Trophoblast cell (in vitro differentiated cells and primary cell): ENCODE measurements around the gene AP5S1.

Source experiments
- DNase-seq, 2 donors: peaks; one replicate each; pipeline ENCODE4 v3.0.0-alpha.2; 2016
- H2AFZ ChIP-seq: 2 replicates; pipeline ENCODE4 v1.6.1; 2013; ENCODE audit warnings: low read length, moderate library complexity, mild to moderate bottlenecking; ENCODE audit not compliant: insufficient read depth, poor library complexity
- H2AK5ac ChIP-seq: 2 replicates; pipeline ENCODE4 v1.6.1; 2013; ENCODE audit warnings: mild to moderate bottlenecking, low read length
- H2BK120ac ChIP-seq: 2 replicates; pipeline ENCODE4 v1.6.1; 2013; ENCODE audit warnings: low read length, mild to moderate bottlenecking, moderate library complexity; ENCODE audit not compliant: insufficient read depth, poor library complexity
- H2BK12ac ChIP-seq: 2 replicates; pipeline ENCODE4 v1.6.1; 2013; ENCODE audit warnings: mild to moderate bottlenecking, low read length, moderate library complexity
- H2BK5ac ChIP-seq: 2 replicates; pipeline ENCODE4 v1.6.1; 2013; ENCODE audit warnings: low read length, low read depth, moderate library complexity, mild to moderate bottlenecking; ENCODE audit not compliant: poor library complexity
- H3K14ac ChIP-seq: 2 replicates; pipeline ENCODE4 v1.6.1; 2013; ENCODE audit warnings: mild to moderate bottlenecking, low read length
- H3K18ac ChIP-seq: 2 replicates; pipeline ENCODE4 v1.6.1; 2013; ENCODE audit warnings: mild to moderate bottlenecking, low read length
- H3K23ac ChIP-seq: 2 replicates; pipeline ENCODE4 v1.6.1; 2013; ENCODE audit warnings: low read length
- H3K27ac ChIP-seq: 2 replicates; pipeline ENCODE4 v1.5.1; 2013; ENCODE audit warnings: low read depth, mild to moderate bottlenecking, inconsistent platforms, low read length, moderate library complexity
- H3K27me3 ChIP-seq: 2 replicates; pipeline ENCODE4 v1.6.1; 2013; ENCODE audit warnings: inconsistent platforms, mild to moderate bottlenecking, low read length, moderate library complexity; ENCODE audit not compliant: insufficient read depth
- H3K36me3 ChIP-seq, 2 experiments: 1 replicate in 1 of 2; 2 replicates in 1 of 2; pipeline ENCODE4 v1.6.1; 2013; ENCODE audit warnings: low read length in 2 of 2, mild to moderate bottlenecking in 2 of 2, moderate library complexity in 1 of 2; ENCODE audit not compliant: insufficient read depth in 2 of 2, control insufficient read depth in 1 of 2
- H3K4ac ChIP-seq: 2 replicates; pipeline ENCODE4 v1.6.1; 2013; ENCODE audit warnings: low read depth, mild to moderate bottlenecking, low read length, moderate library complexity
- H3K4me1 ChIP-seq, 2 experiments: 1 replicate in 1 of 2; 2 replicates in 1 of 2; pipeline ENCODE4 v1.6.1; 2013; ENCODE audit warnings: low read length in 2 of 2, mild to moderate bottlenecking in 2 of 2, moderate library complexity in 1 of 2; ENCODE audit not compliant: insufficient read depth in 2 of 2, control insufficient read depth in 1 of 2
- H3K4me2 ChIP-seq: 2 replicates; pipeline ENCODE4 v1.6.1; 2013; ENCODE audit warnings: inconsistent platforms, mild to moderate bottlenecking, low read length, moderate library complexity
- H3K4me3 ChIP-seq: 2 replicates; pipeline ENCODE4 v1.5.1; 2013; ENCODE audit warnings: mild to moderate bottlenecking, low read depth, low read length, inconsistent platforms
- H3K79me1 ChIP-seq: one replicate; pipeline ENCODE4 v1.6.1; 2013; ENCODE audit warnings: low read length
- H3K79me2 ChIP-seq: 2 replicates; pipeline ENCODE4 v1.6.1; 2013; ENCODE audit warnings: low read length, mild to moderate bottlenecking; ENCODE audit not compliant: control insufficient read depth, insufficient read depth, poor library complexity
- H3K9ac ChIP-seq: 2 replicates; pipeline ENCODE4 v1.6.1; 2013; ENCODE audit warnings: mild to moderate bottlenecking, low read length
- H3K9me3 ChIP-seq: 2 replicates; pipeline ENCODE4 v1.6.1; 2013; ENCODE audit warnings: low read depth, mild to moderate bottlenecking, control low read depth, inconsistent platforms, low read length; ENCODE audit not compliant: insufficient read depth
- H4K12ac ChIP-seq: 2 replicates; pipeline ENCODE4 v1.6.1; 2013; ENCODE audit warnings: low read depth, mild to moderate bottlenecking, low read length, moderate library complexity
- H4K8ac ChIP-seq: 2 replicates; pipeline ENCODE4 v1.6.1; 2013; ENCODE audit warnings: low read depth, mild to moderate bottlenecking, low read length, moderate library complexity
- H4K91ac ChIP-seq: one replicate; pipeline ENCODE4 v1.6.1; 2013; ENCODE audit warnings: low read depth, mild to moderate bottlenecking, low read length, moderate library complexity
- WGBS: extraction: QIAGEN DNeasy Blood & Tissue Kit; methylation state at CpG from one replicate; pipeline ENCODE4 v1.1.7; 2013; ENCODE audit warnings: missing lambda C conversion rate; ENCODE audit not compliant: insufficient read length, insufficient coverage; ENCODE audit errors: extremely low coverage; 5-methylcytosine and 5-hydroxymethylcytosine counted together

The AP5S1 gene

GRCh38 chr20:3803854-3804253, 16.5 kb upstream of the AP5S1 start:
- no peak overlapping the region for H2BK12ac ChIP-seq
- no peak overlapping the region for H4K12ac ChIP-seq
- H2AFZ ChIP-seq: no peak overlapping the region
- no peak overlapping the region for H3K4me3 ChIP-seq
- no peak overlapping the region for H3K4ac ChIP-seq
- H3K14ac ChIP-seq: no peak overlapping the region
- no peak overlapping the region for H2AK5ac ChIP-seq
- H4K91ac ChIP-seq: no peak overlapping the region
- H4K8ac ChIP-seq: no peak overlapping the region
- H3K23ac ChIP-seq: no peak overlapping the region
- no peaks in the 10 kb centered on the region for H3K27me3 ChIP-seq
- WGBS: no CpG with 5 or more reads among the region's 6 CpGs
- H3K4me2 ChIP-seq: no peak overlapping the region
- no peak overlapping the region for H3K9ac ChIP-seq
- no peak overlapping the region for H3K27ac ChIP-seq
- peaks cover 2% of the 10 kb centered on the region for H3K79me2 ChIP-seq
- H2BK5ac ChIP-seq: no peak overlapping the region
- H3K18ac ChIP-seq: no peak overlapping the region
- DNase-seq: no peak
- no peaks in the 10 kb centered on the region for H3K9me3 ChIP-seq
- peaks cover 40 to 46% of the 10 kb centered on the region in 2 experiments for H3K36me3 ChIP-seq
- no peak overlapping the region for H2BK120ac ChIP-seq
- peaks cover 10% of the 10 kb centered on the region for H3K79me1 ChIP-seq
- peaks cover 21 to 22% of the 10 kb centered on the region in 2 experiments for H3K4me1 ChIP-seq

- H3K14ac ChIP-seq: no peak overlapping the region
- H3K4ac ChIP-seq: no peak overlapping the region
- H3K4me3 ChIP-seq: no peak overlapping the region
- H3K4me2 ChIP-seq: no peak overlapping the region
- H2AK5ac ChIP-seq: no peak overlapping the region
- H4K12ac ChIP-seq: no peak overlapping the region
- H4K91ac ChIP-seq: no peak overlapping the region
- H3K27me3 ChIP-seq: no peaks in the 10 kb centered on the region
- no peak overlapping the region for H3K27ac ChIP-seq
- no peak overlapping the region for H3K23ac ChIP-seq
- H2AFZ ChIP-seq: no peak overlapping the region
- H3K9ac ChIP-seq: no peak overlapping the region
- no peak overlapping the region for H2BK12ac ChIP-seq
- H3K79me1 ChIP-seq: peaks cover 10% of the 10 kb centered on the region
- WGBS: no CpG with 5 or more reads among the region's 11 CpGs
- H3K36me3 ChIP-seq: peaks cover 39 to 46% of the 10 kb centered on the region in 2 experiments
- H2BK120ac ChIP-seq: no peak overlapping the region
- H3K18ac ChIP-seq: no peak overlapping the region
- H2BK5ac ChIP-seq: no peak overlapping the region
- H3K4me1 ChIP-seq: peaks cover 18 to 20% of the 10 kb centered on the region in 2 experiments
- H4K8ac ChIP-seq: no peak overlapping the region
- no peak for DNase-seq
- peaks cover 2% of the 10 kb centered on the region for H3K79me2 ChIP-seq
- no peaks in the 10 kb centered on the region for H3K9me3 ChIP-seq
These were observed 16.0 kb upstream of the AP5S1 start for GRCh38 chr20:3804254-3804751.

- H3K18ac ChIP-seq: no peak overlapping the region
- WGBS: no CpG with 5 or more reads among the region's 11 CpGs
These were observed 15.6 kb upstream of the AP5S1 start for GRCh38 chr20:3804781-3805180.

GRCh38 chr20:3808544-3808943, 11.8 kb upstream of the AP5S1 start:
- H3K36me3 ChIP-seq: peaks cover 6 to 15% of the 10 kb centered on the region in 2 experiments
- H3K79me1 ChIP-seq: peaks cover 10% of the 10 kb centered on the region
- H3K18ac ChIP-seq: no peak overlapping the region
- H3K14ac ChIP-seq: no peak overlapping the region
- H2AK5ac ChIP-seq: no peak overlapping the region
- H3K9me3 ChIP-seq: no peaks in the 10 kb centered on the region
- no peak overlapping the region for H3K4ac ChIP-seq
- H3K4me1 ChIP-seq: peaks cover 23 to 24% of the 10 kb centered on the region in 2 experiments
- H3K9ac ChIP-seq: no peak overlapping the region
- no peak for DNase-seq
- H4K91ac ChIP-seq: no peak overlapping the region
- H3K23ac ChIP-seq: no peak overlapping the region
- no peak overlapping the region for H3K4me2 ChIP-seq
- no peak overlapping the region for H2BK120ac ChIP-seq
- no peak overlapping the region for H2BK12ac ChIP-seq
- no peak overlapping the region for H3K27ac ChIP-seq
- H3K4me3 ChIP-seq: no peak overlapping the region
- no peaks in the 10 kb centered on the region for H3K27me3 ChIP-seq
- no peak overlapping the region for H2AFZ ChIP-seq
- WGBS: no CpG with 5 or more reads among the region's 3 CpGs
- no peak overlapping the region for H2BK5ac ChIP-seq
- H3K79me2 ChIP-seq: peaks cover 2% of the 10 kb centered on the region
- no peak overlapping the region for H4K12ac ChIP-seq
- no peak overlapping the region for H4K8ac ChIP-seq

More at GRCh38 chr20:3804781-3805180, 15.6 kb upstream of the AP5S1 start:
- Histone ChIP-seq H3K4ac (no peak overlapping the region), H3K14ac (no peak overlapping the region), H3K27ac (no peak overlapping the region), H3K27me3 (no peaks in the 10 kb centered on the region), H3K79me2 (peaks cover 2% of the 10 kb centered on the region), H3K9me3 (no peaks in the 10 kb centered on the region), H3K36me3 (peaks cover 39 to 46% of the 10 kb centered on the region in 2 experiments), H2AFZ (no peak overlapping the region), H2BK5ac (no peak overlapping the region), H3K4me1 (peaks cover 14 to 16% of the 10 kb centered on the region in 2 experiments), H4K91ac (no peak overlapping the region), H3K79me1 (peaks cover 10% of the 10 kb centered on the region), H2AK5ac (no peak overlapping the region), H3K9ac (no peak overlapping the region), H4K8ac (no peak overlapping the region), H3K23ac (no peak overlapping the region), H2BK120ac (no peak overlapping the region), H3K4me3 (no peak overlapping the region), H3K4me2 (no peak overlapping the region), H4K12ac (no peak overlapping the region), H2BK12ac (no peak overlapping the region)
- DNase-seq: no peak
